Neuronal stem cell (in vitro differentiated cells): Measurements from ENCODE around the gene TRIM71.
A peak's percentile ranks its signal among the peaks of the same experiment; 100 is the strongest.

Source experiments
- DNase-seq: peaks from one replicate; pipeline ENCODE4 v3.0.0-alpha.2; 2013; ENCODE audit warnings: low spot score
- H2AFZ ChIP-seq: one replicate; pipeline ENCODE4 v1.6.1; 2013; ENCODE audit warnings: mild to moderate bottlenecking, low read length, inconsistent platforms
- H2AK5ac ChIP-seq: 2 replicates; pipeline ENCODE4 v1.6.1; 2013; ENCODE audit warnings: low read depth, mild to moderate bottlenecking, inconsistent platforms, low read length, moderate library complexity, mixed read lengths
- H2BK120ac ChIP-seq: 2 replicates; pipeline ENCODE4 v1.6.1; 2013; ENCODE audit warnings: low read depth, mild to moderate bottlenecking, inconsistent platforms, low read length, moderate library complexity, mixed read lengths
- H2BK12ac ChIP-seq: one replicate; pipeline ENCODE4 v1.6.1; 2013; ENCODE audit warnings: low read length, inconsistent platforms
- H2BK15ac ChIP-seq: 2 replicates; pipeline ENCODE4 v1.6.1; 2013; ENCODE audit warnings: mild to moderate bottlenecking, low read length, inconsistent platforms, mixed read lengths
- H2BK5ac ChIP-seq: one replicate; pipeline ENCODE4 v1.6.1; 2013; ENCODE audit warnings: inconsistent platforms, mild to moderate bottlenecking, low read length, moderate library complexity
- H3K14ac ChIP-seq: one replicate; pipeline ENCODE4 v1.6.1; 2013; ENCODE audit warnings: low read length, inconsistent platforms
- H3K18ac ChIP-seq: 2 replicates; pipeline ENCODE4 v1.6.1; 2013; ENCODE audit warnings: low read length, inconsistent platforms
- H3K23ac ChIP-seq: 2 replicates; pipeline ENCODE4 v1.6.1; 2013; ENCODE audit warnings: low read depth, mild to moderate bottlenecking, mixed read lengths, low read length, inconsistent platforms; ENCODE audit not compliant: poor library complexity
- H3K27ac ChIP-seq: replicated peaks from 3 replicates; pipeline ENCODE4 v1.5.1; 2013; ENCODE audit warnings: low read length, inconsistent platforms
- H3K27me3 ChIP-seq, 3 experiments: 2 replicates each; pipeline ENCODE4 v1.6.1; 2013; ENCODE audit warnings: low read length in 3 of 3, mild to moderate bottlenecking in 2 of 3, inconsistent platforms in 1 of 3, low read depth in 1 of 3, mixed read lengths in 1 of 3, moderate library complexity in 1 of 3; ENCODE audit not compliant: control insufficient read depth in 3 of 3, insufficient read depth in 3 of 3
- H3K36me3 ChIP-seq, 2 donors: replicated peaks in 1 of 2; 2 replicates each; pipeline ENCODE4 v1.6.1; 2013; ENCODE audit warnings: low read length in 2 of 2; ENCODE audit not compliant: control insufficient read depth in 2 of 2, insufficient read depth in 2 of 2
- H3K4ac ChIP-seq: 2 replicates; pipeline ENCODE4 v1.6.1; 2013; ENCODE audit warnings: inconsistent platforms, mild to moderate bottlenecking, low read length, moderate library complexity
- H3K4me1 ChIP-seq, 2 donors: 1 replicate in 1 of 2; 2 replicates in 1 of 2; pipeline ENCODE4 v1.6.1; 2013; ENCODE audit warnings: low read length in 2 of 2, low read depth in 1 of 2; ENCODE audit not compliant: control insufficient read depth in 2 of 2, insufficient read depth in 1 of 2
- H3K4me2 ChIP-seq: one replicate; pipeline ENCODE4 v1.6.1; 2013; ENCODE audit warnings: mild to moderate bottlenecking, low read length, inconsistent platforms; ENCODE audit not compliant: insufficient read depth, poor library complexity, severe bottlenecking
- H3K4me3 ChIP-seq, 2 donors: 2 replicates each; pipeline ENCODE4 v1.5.1; 2013; ENCODE audit warnings: low read length in 2 of 2, mild to moderate bottlenecking in 2 of 2, inconsistent platforms in 1 of 2, moderate library complexity in 1 of 2
- H3K79me1 ChIP-seq: one replicate; pipeline ENCODE4 v1.6.1; 2013; ENCODE audit warnings: low read depth, mild to moderate bottlenecking, inconsistent platforms, low read length, moderate library complexity
- H3K9ac ChIP-seq: one replicate; pipeline ENCODE4 v1.6.1; 2013; ENCODE audit warnings: mild to moderate bottlenecking, low read depth, low read length, inconsistent platforms; ENCODE audit not compliant: poor library complexity
- H3K9me3 ChIP-seq, 2 donors: replicated peaks in 1 of 2; 2 replicates each; pipeline versions ENCODE3 to v1.6.1; 2013; ENCODE audit warnings: low read length in 2 of 2, mild to moderate bottlenecking in 2 of 2, inconsistent platforms in 1 of 2, low read depth in 1 of 2, mixed read lengths in 1 of 2, moderate library complexity in 1 of 2; ENCODE audit not compliant: control insufficient read depth in 2 of 2, insufficient read depth in 1 of 2
- H4K8ac ChIP-seq: one replicate; pipeline ENCODE4 v1.6.1; 2013; ENCODE audit warnings: low read depth, mild to moderate bottlenecking, inconsistent platforms, low read length, moderate library complexity
- H4K91ac ChIP-seq: one replicate; pipeline ENCODE4 v1.6.1; 2013; ENCODE audit warnings: low read length, low read depth, mild to moderate bottlenecking, inconsistent platforms; ENCODE audit not compliant: poor library complexity
- WGBS, 2 donors: extraction: QIAGEN DNeasy Blood & Tissue Kit; methylation state at CpG; one replicate each; pipeline ENCODE4 v1.1.7; 2013; ENCODE audit warnings: missing lambda C conversion rate in 2 of 2, mixed read lengths in 1 of 2; ENCODE audit not compliant: insufficient read length in 2 of 2, insufficient replicate concordance in 1 of 2; ENCODE audit errors: extremely low coverage in 2 of 2; 5-methylcytosine and 5-hydroxymethylcytosine counted together

Gene TRIM71

DNA sequence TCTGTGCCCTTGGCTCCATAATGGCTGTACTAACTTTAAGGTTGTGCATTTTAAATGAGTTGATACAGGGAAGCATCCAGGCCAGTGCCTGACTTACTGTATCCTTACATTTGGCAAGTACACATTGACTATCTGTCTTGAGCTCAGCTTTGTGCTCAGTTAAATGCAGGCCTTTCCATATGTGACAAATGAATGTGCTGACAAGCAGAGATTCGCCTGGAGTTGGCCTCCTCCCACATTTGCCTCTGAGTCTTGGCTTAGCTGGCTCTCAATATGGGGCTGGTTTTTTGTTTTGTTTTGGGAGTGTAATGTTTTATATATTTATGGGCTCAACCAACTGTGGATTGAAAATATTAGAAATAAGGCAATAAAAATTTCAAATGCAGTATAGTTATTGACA, 29.7 kb downstream of the TRIM71 start:
- H3K23ac ChIP-seq, result no peak overlapping the region
- no peak overlapping the region for H3K18ac ChIP-seq
- no peaks in the 10 kb centered on the region for H3K9me3 ChIP-seq
- peaks cover 24 to 59% of the 10 kb centered on the region in 2 donors for H3K4me1 ChIP-seq
- no peak overlapping the region for H3K4me2 ChIP-seq
- H3K27ac ChIP-seq, result no peak overlapping the region
- peaks cover 0 to 18% of the 10 kb centered on the region in 2 donors for H3K36me3 ChIP-seq
- H3K4me3 ChIP-seq, result no peak overlapping the region
- H3K9ac ChIP-seq, result no peak overlapping the region
- no peak overlapping the region for H2AFZ ChIP-seq
- no peak overlapping the region for H4K8ac ChIP-seq
- H4K91ac ChIP-seq, result no peak overlapping the region
- H2BK120ac ChIP-seq, result no peak overlapping the region
- H3K79me1 ChIP-seq, result no peaks in the 10 kb centered on the region
- WGBS, 2 donors, result no CpG with 5 or more reads among the region's 1 CpG
- H2BK5ac ChIP-seq, result no peak overlapping the region
- no peak for DNase-seq
- H2BK12ac ChIP-seq, result no peak overlapping the region
- no peak overlapping the region for H2AK5ac ChIP-seq
- H3K14ac ChIP-seq, result no peak overlapping the region
- no peak overlapping the region for H2BK15ac ChIP-seq
- no peak overlapping the region for H3K4ac ChIP-seq
- no peaks in the 10 kb centered on the region for H3K27me3 ChIP-seq

GRCh38 chr3:32848215-32848614, 30.4 kb downstream of the TRIM71 start:
- Histone ChIP-seq H2BK120ac (no peak overlapping the region), H3K36me3 (peaks cover 0 to 17% of the 10 kb centered on the region in 2 donors), H3K4me3 (no peak overlapping the region), H3K9ac (no peak overlapping the region), H3K14ac (no peak overlapping the region), H2AK5ac (no peak overlapping the region), H3K23ac (no peak overlapping the region), H3K79me1 (no peaks in the 10 kb centered on the region), H4K8ac (no peak overlapping the region), H4K91ac (no peak overlapping the region), H2AFZ (no peak overlapping the region), H3K9me3 (no peaks in the 10 kb centered on the region), H3K4me1 (peaks cover 23 to 52% of the 10 kb centered on the region in 2 donors), H2BK12ac (no peak overlapping the region), H3K4me2 (no peak overlapping the region), H3K27me3 (no peaks in the 10 kb centered on the region), H3K18ac (no peak overlapping the region), H3K27ac (peak overlapping the region; percentile 13), H3K4ac (no peak overlapping the region), H2BK5ac (no peak overlapping the region), H2BK15ac (no peak overlapping the region)
- WGBS, 2 donors, result no CpG with 5 or more reads among the region's 4 CpGs
- no peak for DNase-seq

- H3K14ac ChIP-seq, result no peak overlapping the region
- WGBS, 2 donors, result no CpG with 5 or more reads among the region's 4 CpGs
- H4K8ac ChIP-seq, result no peak overlapping the region
- no peak overlapping the region for H3K18ac ChIP-seq
- H4K91ac ChIP-seq, result no peak overlapping the region
- no peak overlapping the region for H3K9ac ChIP-seq
- peak overlapping the region; percentile 42 for H3K27ac ChIP-seq
- H3K4ac ChIP-seq, result no peak overlapping the region
- DNase-seq, result no peak
- peaks cover 0 to 24% of the 10 kb centered on the region in 2 donors for H3K36me3 ChIP-seq
- H3K9me3 ChIP-seq, result no peaks in the 10 kb centered on the region
- H3K79me1 ChIP-seq, result no peaks in the 10 kb centered on the region
- H2AK5ac ChIP-seq, result no peak overlapping the region
- H3K23ac ChIP-seq, result no peak overlapping the region
- no peaks in the 10 kb centered on the region for H3K27me3 ChIP-seq
- no peak overlapping the region for H2BK15ac ChIP-seq
- no peak overlapping the region for H3K4me3 ChIP-seq
- H2BK12ac ChIP-seq, result no peak overlapping the region
- H2BK120ac ChIP-seq, result no peak overlapping the region
- H2BK5ac ChIP-seq, result no peak overlapping the region
- H3K4me2 ChIP-seq, result no peak overlapping the region
- H2AFZ ChIP-seq, result no peak overlapping the region
- peaks cover 22 to 52% of the 10 kb centered on the region in 2 donors for H3K4me1 ChIP-seq
These were observed 31.2 kb downstream of the TRIM71 start for GRCh38 chr3:32849046-32849445.

GRCh38 chr3:32850226-32850625, 32.4 kb downstream of the TRIM71 start:
- Histone ChIP-seq H2BK5ac (no peak overlapping the region), H2BK15ac (no peak overlapping the region), H3K4me1 (peaks cover 21 to 48% of the 10 kb centered on the region in 2 donors), H2AFZ (no peak overlapping the region), H3K27ac (peak overlapping the region; percentile 74), H3K27me3 (no peaks in the 10 kb centered on the region), H3K9me3 (no peaks in the 10 kb centered on the region), H3K23ac (no peak overlapping the region), H3K14ac (no peak overlapping the region), H4K8ac (no peak overlapping the region), H2BK120ac (no peak overlapping the region), H3K18ac (no peak overlapping the region), H2AK5ac (no peak overlapping the region), H4K91ac (no peak overlapping the region), H3K4me2 (no peak overlapping the region), H3K36me3 (peaks cover 0 to 32% of the 10 kb centered on the region in 2 donors), H3K4ac (no peak overlapping the region), H3K4me3 (no peak overlapping the region), H2BK12ac (no peak overlapping the region), H3K79me1 (no peaks in the 10 kb centered on the region), H3K9ac (no peak overlapping the region)
- WGBS, 2 donors, result no CpG with 5 or more reads among the region's 3 CpGs
- no peak for DNase-seq
